HEK293T (cell line): ENCODE results near the gene PLEKHH1.

Source experiments
- CTCF ChIA-PET: fragments of 350-600 bp; formaldehyde crosslinking; extraction: SDS; loops from one replicate; lab custom pipeline; 2021; ENCODE audit warnings: antibody characterized with exemption, inconsistent platforms; lab: Yijun Ruan, JAX
- POLR2A ChIA-PET: fragments of 350-600 bp; formaldehyde crosslinking; extraction: SDS; loops from one replicate; lab custom pipeline; 2020; ENCODE audit warnings: antibody characterized with exemption, inconsistent platforms; lab: Yijun Ruan, JAX
- DNase-seq: peaks from one replicate; pipeline ENCODE4 v3.0.0; 2012; ENCODE audit warnings: mixed read lengths; ENCODE audit errors: extremely low spot score
- ARNT ChIP-seq: fragments of 450-650 bp; IDR thresholded peaks from 2 replicates; pipeline ENCODE4 v1.6.1; 2017; ENCODE audit warnings: mild to moderate bottlenecking
- BHLHE40 ChIP-seq: fragments of 450-650 bp; IDR thresholded peaks from 2 replicates; pipeline ENCODE4 v1.6.1; 2016; ENCODE audit warnings: mild to moderate bottlenecking, moderate library complexity, borderline replicate concordance
- CTBP1 ChIP-seq: fragments of 450-650 bp; IDR thresholded peaks from 2 replicates; pipeline ENCODE4 v1.6.1; 2016; ENCODE audit warnings: borderline replicate concordance
- ELF4 ChIP-seq: fragments of 450-650 bp; IDR thresholded peaks from 2 replicates; pipeline ENCODE4 v1.6.1; 2017; ENCODE audit warnings: antibody characterized with exemption
- FOXA1 ChIP-seq: fragments of 450-650 bp; IDR thresholded peaks from 2 replicates; pipeline ENCODE4 v1.6.1; 2016; ENCODE audit warnings: mild to moderate bottlenecking
- FOXK2 ChIP-seq: fragments of 450-650 bp; IDR thresholded peaks from 2 replicates; pipeline ENCODE4 v1.6.1; 2016; ENCODE audit warnings: mild to moderate bottlenecking
- FOXM1 ChIP-seq: fragments of 450-650 bp; IDR thresholded peaks from 2 replicates; pipeline ENCODE4 v1.6.1; 2017; ENCODE audit warnings: mild to moderate bottlenecking, borderline replicate concordance
- HDGF ChIP-seq: fragments of 450-650 bp; IDR thresholded peaks from 2 replicates; pipeline ENCODE4 v1.6.1; 2017; ENCODE audit warnings: antibody characterized with exemption, borderline replicate concordance
- L3MBTL2 ChIP-seq: fragments of 450-650 bp; conservative IDR thresholded peaks from 2 replicates; pipeline ENCODE4 v1.6.1; 2016; ENCODE audit warnings: mild to moderate bottlenecking
- LEF1 ChIP-seq: fragments of 450-650 bp; IDR thresholded peaks from 2 replicates; pipeline ENCODE4 v1.6.1; 2017; ENCODE audit warnings: mild to moderate bottlenecking, borderline replicate concordance
- NFRKB ChIP-seq: fragments of 450-650 bp; IDR thresholded peaks from 2 replicates; pipeline ENCODE4 v1.6.1; 2016; ENCODE audit warnings: mild to moderate bottlenecking, moderate library complexity
- SP1 ChIP-seq: fragments of 450-650 bp; IDR thresholded peaks from 2 replicates; pipeline ENCODE4 v1.6.1; 2017
- SUZ12 ChIP-seq: fragments of 450-650 bp; IDR thresholded peaks from 2 replicates; pipeline ENCODE4 v1.6.1; 2016; ENCODE audit warnings: mild to moderate bottlenecking
- TARDBP ChIP-seq: fragments of 450-650 bp; IDR thresholded peaks from 2 replicates; pipeline ENCODE4 v1.6.1; 2016
- ZNF384 ChIP-seq: fragments of 450-650 bp; IDR thresholded peaks from 2 replicates; pipeline ENCODE4 v1.6.1; 2016
- TF ChIP-seq, protein P1 (sequence below): fragments of 450-650 bp; IDR thresholded peaks from 2 replicates; pipeline ENCODE4 v1.6.1; 2016

Gene PLEKHH1

DNA sequence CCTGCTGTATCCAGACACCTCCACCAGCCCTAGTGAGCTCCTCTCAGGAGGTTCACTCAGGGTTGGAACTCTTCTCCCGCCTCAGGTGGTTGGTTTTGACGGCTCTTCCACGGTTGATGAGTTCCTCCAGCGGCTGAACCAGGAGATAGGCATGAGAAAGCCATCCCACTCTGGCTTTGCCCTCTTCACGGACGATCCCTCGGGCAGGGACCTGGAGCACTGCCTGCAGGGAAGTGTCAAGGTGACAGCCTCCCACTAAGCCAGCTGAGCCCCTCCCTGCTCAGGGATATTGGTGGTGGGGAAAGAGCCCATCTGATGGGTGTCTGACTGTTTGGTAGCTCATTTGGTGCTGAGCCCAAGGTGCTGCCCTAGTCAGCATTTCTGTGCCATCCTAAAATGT lies 46.5 kb downstream of the PLEKHH1 start:
- POLR2A ChIA-PET, result interaction anchor here (1.0 kb wide), 1 partner anchor 41 kb away, joined by 3 read pairs; no protein-coding TSS in a partner anchor
- TF ChIP-seq FOXK2 (no peak), SUZ12 (no peak), L3MBTL2 (no peak), CTBP1 (no peak)
- TF ChIP-seq, protein P1, sequence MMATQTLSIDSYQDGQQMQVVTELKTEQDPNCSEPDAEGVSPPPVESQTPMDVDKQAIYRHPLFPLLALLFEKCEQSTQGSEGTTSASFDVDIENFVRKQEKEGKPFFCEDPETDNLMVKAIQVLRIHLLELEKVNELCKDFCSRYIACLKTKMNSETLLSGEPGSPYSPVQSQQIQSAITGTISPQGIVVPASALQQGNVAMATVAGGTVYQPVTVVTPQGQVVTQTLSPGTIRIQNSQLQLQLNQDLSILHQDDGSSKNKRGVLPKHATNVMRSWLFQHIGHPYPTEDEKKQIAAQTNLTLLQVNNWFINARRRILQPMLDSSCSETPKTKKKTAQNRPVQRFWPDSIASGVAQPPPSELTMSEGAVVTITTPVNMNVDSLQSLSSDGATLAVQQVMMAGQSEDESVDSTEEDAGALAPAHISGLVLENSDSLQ, result no peak
- DNase-seq, result no peak
- CTCF ChIA-PET, result interaction anchor here (0.6 to 1.4 kb wide), 3 partner anchors 8 to 53 kb away, joined by 3 read pairs; no protein-coding TSS in a partner anchor

DNA sequence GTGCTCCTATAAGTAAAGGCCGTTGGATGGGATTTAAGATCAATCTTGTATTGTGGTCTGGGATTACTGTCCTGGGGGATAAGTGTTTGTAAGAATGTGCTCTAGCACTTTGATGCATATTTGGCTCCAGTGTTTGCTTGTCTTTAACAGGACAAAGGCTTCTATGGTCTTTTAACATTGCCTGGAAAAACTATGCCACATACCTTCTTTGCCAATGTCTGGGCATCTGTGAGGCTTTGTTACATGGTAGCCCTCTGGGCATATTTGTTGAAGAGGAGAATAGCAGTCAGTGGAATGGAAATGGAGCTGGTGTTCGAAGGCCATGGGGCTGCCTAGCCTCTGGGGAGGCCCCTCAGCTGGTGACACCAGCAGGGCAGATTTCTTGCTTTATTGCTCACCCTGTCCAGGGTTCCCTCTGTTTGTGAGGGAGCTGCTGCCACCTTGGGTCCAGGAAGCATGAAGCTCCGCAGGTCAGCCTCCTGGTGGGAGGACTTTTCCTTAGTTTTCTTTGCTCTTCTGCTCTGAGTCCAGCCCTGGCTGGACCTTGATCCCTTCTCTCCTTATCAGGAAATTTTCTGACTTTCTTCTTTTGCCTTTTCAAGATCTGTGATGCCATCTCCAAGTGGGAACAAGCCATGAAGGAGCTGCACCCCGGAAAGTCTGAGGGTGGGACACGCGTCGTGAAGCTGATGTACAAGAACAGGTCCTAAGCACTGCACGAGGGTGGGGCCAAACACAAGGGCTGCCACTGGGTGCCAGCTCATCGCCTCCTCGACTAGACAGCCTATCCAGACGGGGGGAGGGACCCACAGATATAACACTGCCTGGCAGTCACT lies 47.5 kb downstream of the PLEKHH1 start:
- no peak for DNase-seq
- ChIA-PET CTCF (interaction anchor here (0.6 to 6.8 kb wide), 7 partner anchors 9 to 213 kb away, joined by 3 to 57 read pairs (median 3); no protein-coding TSS in a partner anchor), POLR2A (interaction anchor here (0.7 to 1.6 kb wide), 2 partner anchors 19 to 147 kb away, joined by 3 to 10 read pairs; partner anchors contain the start of gene PIGH)
- no peak for TF ChIP-seq BHLHE40
- TF ChIP-seq FOXM1, result no peak
- TF ChIP-seq HDGF, result no peak
- TF ChIP-seq CTBP1, result no peak
- no peak for TF ChIP-seq ELF4
- no peak for TF ChIP-seq FOXA1
- no peak for TF ChIP-seq SP1
- no peak for TF ChIP-seq TARDBP
- no peak for TF ChIP-seq ZNF384
- no peak for TF ChIP-seq FOXK2
- TF ChIP-seq SUZ12, result no peak
- TF ChIP-seq LEF1, result no peak
- TF ChIP-seq NFRKB, result no peak
- TF ChIP-seq, protein P1, result no peak
- no peak for TF ChIP-seq ARNT
- TF ChIP-seq L3MBTL2, result no peak

DNA sequence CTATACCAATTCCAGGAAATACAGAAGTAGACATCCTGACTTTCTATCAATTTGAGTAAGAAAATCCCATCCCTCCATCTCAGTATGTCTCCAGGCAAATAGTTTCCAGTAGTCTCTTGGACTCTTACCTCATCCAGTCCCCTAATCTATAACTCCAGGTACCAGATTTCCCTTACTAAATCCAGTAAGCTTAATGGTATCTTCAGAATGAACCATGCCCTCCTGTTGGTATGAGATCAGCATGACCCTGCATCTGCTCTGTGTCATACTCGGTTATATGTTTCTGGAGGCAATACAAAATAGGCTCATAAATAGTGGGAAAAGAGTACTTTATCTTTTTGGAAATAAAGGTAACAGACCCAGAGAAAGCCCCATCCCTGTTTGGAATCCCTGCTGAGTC lies 48.6 kb downstream of the PLEKHH1 start:
- ChIA-PET CTCF (interaction anchor here (0.6 to 6.8 kb wide), 5 partner anchors 10 to 214 kb away, joined by 3 to 57 read pairs (median 7); no protein-coding TSS in a partner anchor), POLR2A (interaction anchor here (1.6 kb wide), 1 partner anchor 18 kb away, joined by 10 read pairs; the partner anchor contains the start of gene PIGH)
- TF ChIP-seq FOXK2 (no peak), FOXA1 (no peak), ARNT (no peak), TARDBP (no peak), LEF1 (no peak), ZNF384 (no peak), ELF4 (no peak), HDGF (no peak), SUZ12 (no peak), CTBP1 (no peak), NFRKB (no peak), L3MBTL2 (no peak), BHLHE40 (no peak), SP1 (no peak), FOXM1 (no peak)
- TF ChIP-seq, protein P1, result no peak
- DNase-seq, result no peak

DNA sequence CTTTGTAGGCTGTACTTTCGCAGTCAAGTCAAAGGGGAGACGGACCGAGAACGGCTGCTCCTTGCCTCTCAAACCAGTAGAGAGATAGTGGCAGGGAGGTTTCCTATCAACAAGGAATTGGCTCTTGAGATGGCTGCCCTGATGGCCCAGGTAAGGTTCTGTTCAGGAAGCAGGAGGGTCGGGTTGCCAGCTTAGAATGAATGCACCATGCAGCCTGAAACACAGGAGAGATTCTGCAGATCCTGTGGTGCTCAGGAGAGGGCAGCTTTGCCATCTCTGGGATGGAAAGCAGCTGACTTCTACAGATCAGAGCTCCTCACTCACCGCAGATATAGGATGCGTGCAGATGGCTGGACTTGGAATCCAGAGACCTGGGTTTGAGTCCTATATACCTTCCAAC lies 49.0 kb downstream of the PLEKHH1 start:
- DNase-seq, result no peak
- no peak for TF ChIP-seq ARNT
- TF ChIP-seq TARDBP, result no peak
- TF ChIP-seq BHLHE40, result no peak
- no peak for TF ChIP-seq SP1
- TF ChIP-seq ZNF384, result no peak
- TF ChIP-seq ELF4, result no peak
- no peak for TF ChIP-seq NFRKB
- no peak for TF ChIP-seq L3MBTL2
- no peak for TF ChIP-seq CTBP1
- TF ChIP-seq HDGF, result no peak
- TF ChIP-seq FOXM1, result no peak
- TF ChIP-seq FOXK2, result no peak
- TF ChIP-seq SUZ12, result no peak
- TF ChIP-seq, protein P1, result no peak
- no peak for TF ChIP-seq FOXA1
- no peak for TF ChIP-seq LEF1
- ChIA-PET POLR2A (interaction anchor here (1.6 kb wide), 1 partner anchor 18 kb away, joined by 10 read pairs; the partner anchor contains the start of gene PIGH), CTCF (interaction anchor here (1.4 to 6.8 kb wide), 4 partner anchors 10 to 155 kb away, joined by 3 to 57 read pairs (median 7); partner anchors contain the start of gene PIGH)
